ENCODE results near the gene PIM3.

DNA sequence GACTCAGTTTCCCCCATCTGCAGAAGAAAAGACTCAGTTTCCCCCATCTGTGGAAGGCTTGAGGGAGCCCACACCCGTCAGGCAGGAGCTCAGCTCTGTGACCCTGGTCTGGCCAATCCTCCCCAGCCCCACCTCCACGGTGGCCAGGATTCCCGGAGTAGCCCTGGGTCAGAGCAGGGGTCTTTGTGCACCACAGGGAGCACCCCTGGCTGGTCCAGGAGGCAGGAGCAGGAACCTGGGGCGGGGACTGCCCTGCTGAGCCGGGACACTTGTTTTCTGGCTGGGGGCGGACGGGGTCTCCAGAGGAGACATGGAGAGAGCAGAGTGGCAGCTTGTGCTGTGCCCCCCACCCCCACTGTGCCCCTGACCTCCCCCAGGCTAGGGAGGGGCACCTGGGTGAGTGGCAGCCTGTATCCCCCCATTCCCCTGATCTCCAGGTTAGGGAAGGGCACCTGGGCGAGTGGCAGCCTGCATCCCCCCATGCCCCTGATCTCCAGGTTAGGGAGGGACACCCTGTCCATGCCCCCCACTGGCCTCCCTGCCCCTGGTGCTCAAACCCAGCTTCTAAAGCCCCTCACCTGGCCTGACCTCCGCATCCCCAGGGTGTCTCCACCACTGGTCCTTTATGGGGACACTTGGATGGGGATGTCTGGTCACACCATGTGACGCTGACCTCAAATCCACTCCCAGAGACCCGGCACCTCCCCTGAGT lies 33.2 kb downstream of the PIM3 start:
- TF ChIP-seq, protein P1, sequence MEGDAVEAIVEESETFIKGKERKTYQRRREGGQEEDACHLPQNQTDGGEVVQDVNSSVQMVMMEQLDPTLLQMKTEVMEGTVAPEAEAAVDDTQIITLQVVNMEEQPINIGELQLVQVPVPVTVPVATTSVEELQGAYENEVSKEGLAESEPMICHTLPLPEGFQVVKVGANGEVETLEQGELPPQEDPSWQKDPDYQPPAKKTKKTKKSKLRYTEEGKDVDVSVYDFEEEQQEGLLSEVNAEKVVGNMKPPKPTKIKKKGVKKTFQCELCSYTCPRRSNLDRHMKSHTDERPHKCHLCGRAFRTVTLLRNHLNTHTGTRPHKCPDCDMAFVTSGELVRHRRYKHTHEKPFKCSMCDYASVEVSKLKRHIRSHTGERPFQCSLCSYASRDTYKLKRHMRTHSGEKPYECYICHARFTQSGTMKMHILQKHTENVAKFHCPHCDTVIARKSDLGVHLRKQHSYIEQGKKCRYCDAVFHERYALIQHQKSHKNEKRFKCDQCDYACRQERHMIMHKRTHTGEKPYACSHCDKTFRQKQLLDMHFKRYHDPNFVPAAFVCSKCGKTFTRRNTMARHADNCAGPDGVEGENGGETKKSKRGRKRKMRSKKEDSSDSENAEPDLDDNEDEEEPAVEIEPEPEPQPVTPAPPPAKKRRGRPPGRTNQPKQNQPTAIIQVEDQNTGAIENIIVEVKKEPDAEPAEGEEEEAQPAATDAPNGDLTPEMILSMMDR (IDR thresholded peaks at IDR 0.05), result no peak
- no peak for TF ChIP-seq POLR2A (IDR thresholded peaks at IDR 0.05)
